NCI-H526 (cell line): ENCODE measurements around the gene DPAGT1.

Experiments used
- DNase-seq, 2 experiments: peaks; one replicate each; lab custom pipeline; 2025; lab: John Stamatoyannopoulos, UW

DPAGT1 gene

DNA sequence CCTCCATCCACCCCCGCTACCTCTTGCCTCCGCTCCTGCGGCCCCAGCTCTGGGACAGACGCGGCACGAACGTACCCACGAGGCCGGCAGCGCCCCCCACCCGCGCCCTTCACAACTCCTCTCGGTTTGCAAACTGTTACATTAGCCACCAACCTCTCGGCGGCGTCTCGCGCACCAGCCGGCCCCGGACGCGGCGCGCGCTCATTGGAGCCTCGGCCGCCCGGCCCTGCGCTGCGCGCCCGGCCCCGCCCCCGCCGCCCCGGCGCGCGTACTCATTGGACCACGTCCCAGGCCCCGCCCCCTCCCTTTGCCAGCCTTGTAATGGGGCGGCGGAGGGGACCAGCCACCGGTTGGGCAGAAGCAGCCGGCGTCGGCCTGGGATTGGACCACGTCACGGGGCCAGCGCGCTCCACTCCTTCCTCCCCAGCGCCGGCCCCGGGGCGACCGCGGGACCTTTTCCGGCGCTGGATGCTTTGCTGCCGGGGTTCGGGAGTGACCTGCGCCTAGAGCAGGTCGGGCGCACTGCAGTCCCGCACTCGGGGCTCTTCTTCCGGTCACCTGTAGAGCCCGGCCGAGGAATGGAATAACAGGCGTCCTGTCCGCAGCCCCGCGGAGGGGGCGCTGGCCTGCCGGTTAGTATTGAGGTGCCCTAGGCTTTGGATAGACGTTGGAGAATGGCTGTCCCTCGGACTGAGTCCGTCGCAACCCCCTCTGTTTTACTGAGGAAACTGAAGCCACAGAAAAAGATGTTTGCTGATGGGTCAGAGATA is 44.5 kb downstream of the DPAGT1 start, which contains the start of gene HYOU1:
Gene HYOU1, minus strand, starts transcription at position 206 of the 770 bp plus-strand sequence. CDS start 1,045 bp downstream, outside the sequence.
- peak; percentile 98 to 100 for DNase-seq

DNA sequence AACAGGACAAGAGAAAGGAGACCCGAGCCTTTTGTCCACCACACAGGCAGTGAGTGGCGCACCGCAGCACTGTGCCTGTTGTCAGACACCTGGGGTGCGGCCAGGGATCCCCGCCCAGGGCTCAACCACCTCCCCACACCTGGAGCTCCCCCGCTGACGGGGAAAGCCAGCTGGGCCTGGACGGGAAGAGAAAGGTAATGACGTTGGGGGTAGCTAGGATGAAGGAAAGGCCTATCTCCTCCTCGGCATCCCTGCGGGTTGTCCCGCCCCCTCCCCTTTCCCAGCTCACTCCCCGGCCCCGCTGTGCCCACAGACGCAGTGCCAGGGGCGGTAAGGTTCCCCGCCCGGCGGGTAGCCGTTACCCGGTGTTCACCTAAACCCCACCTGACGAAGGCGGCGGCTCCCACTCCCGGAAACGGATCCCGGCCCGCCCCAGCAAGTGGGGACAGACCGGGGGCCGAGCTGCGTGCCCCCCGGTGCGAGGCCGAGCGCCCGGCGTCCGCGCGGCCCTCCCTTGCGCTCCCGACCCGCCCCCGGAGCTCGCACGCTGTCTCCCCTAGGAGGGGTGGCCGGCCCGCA is 45.1 kb downstream of the DPAGT1 start:
- DNase-seq = peak; percentile 55 to 84

DNA sequence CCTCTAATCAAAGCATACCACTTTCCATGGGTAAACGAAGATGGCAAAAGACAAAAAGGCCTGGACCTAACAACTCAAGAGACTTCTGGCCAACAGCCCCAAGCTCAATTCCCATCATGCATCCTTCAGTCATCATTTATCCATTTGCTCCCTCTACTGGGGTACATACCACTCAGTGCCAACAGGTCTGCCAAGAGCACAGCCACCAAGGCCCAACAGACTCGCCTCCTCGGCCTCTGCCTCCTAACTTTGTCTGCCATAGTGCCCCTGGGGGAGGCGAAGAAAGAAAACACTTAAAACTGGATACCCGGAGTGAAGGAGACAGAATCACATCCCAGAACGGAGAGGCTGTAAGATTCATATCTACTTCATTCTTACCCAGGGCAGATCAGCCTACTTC is 45.8 kb downstream of the DPAGT1 start:
- peak; percentile 10 to 61 for DNase-seq

DNA sequence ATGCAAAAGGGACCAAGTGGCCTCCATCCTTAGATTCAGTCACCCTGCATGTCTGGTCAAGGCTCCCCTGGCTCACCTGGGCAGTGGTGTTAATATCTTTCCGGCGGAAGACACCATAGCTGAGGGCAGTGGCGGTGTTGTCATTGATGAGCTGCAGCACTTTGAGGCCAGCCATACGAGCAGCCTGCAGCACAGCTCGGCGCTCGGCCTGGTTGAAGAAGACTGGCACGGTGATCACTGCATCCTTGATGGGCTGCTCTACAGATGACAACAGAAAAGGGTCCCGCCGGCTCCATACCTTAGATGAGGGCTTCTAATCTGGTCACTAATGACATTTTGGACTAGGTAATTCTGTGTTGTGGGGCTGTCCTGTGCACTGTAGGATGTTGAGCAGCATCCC is 47.2 kb downstream of the DPAGT1 start:
- no peak for DNase-seq

DNA sequence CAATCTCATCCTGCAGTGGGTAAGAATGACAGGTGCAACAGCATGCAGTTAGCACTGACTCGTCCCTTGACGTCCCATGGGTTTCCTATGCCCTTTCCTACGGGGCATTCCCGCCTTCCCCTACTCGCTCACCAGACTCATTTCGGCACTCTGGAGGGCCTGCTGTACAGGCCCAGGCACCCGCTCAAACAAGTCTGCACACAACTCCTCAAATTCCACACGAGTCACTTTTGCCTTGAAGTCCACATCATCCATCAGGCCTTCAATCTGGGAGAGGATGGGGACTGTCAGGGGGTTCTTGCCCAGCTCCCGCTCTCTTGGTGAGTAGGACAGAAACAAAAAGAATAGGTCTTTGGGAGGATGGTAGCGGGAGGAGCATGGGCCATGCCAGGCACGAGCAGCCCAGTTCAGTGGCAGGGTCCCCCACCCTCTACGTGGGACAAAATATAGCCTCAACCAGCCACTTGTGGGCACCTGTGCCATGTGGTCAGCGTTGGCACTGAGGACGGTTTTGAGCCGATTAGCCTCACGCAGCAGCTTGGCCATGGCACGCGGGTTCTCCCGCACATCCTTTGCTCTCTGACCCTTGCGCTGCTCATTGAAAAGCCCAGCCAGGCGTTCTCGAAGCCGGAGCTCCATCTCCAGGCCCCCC is 49.4 kb downstream of the DPAGT1 start:
- DNase-seq = no peak

DNA sequence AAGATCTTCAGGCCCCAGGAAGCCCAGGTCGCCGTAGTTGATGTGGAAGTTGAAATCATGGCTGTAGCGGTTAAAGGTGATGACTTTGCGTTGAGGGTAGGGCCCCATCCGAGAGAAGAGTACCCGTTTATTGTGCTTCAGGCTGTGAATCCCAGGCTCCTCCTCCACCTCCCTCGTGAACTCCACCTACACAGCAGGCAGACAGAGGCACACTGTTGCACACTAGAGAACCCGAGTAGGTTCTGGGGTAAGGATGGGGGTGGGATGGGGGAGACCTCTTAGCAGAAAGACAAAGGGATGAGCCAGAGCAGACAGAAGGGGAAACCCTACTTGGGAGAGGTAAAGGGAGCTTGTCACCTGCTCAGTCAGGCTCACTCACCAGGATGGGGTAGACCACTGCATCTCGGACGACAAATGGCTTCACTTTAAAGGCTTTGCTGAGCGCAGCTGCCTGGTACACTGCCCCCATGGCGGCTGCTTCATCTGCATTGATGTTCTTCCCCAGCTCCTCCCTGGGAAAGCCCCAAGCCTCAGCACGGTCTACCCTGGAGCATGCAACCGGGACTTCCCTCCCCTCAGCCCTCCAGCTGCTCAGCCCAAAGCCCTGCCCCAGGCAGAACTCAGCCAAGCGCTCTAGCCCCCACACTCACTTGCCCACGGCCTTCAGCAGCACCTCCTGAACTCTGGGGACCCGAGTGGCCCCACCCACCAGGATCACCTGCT is 50.1 kb downstream of the DPAGT1 start:
- no peak for DNase-seq

DNA sequence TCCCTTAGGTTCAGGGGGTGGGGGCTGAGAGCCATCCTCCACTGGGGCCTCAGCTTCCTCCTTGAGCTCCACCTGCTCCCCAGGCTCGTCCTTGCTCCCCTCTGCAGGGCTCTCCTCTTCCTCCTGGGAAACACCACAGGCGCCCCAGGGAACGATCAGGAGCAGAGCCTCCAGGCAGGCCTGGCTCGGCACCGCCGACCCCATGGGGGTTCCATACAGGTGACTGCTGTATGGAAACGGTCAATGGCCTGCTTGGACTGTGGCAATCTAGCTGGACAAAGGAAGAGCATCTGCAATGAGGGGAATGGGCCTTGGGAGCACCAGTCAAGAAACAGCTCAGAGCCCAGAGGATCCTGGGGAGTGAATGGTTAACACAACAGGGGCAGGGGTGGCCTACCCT is 52.6 kb downstream of the DPAGT1 start:
- DNase-seq = no peak

DNA sequence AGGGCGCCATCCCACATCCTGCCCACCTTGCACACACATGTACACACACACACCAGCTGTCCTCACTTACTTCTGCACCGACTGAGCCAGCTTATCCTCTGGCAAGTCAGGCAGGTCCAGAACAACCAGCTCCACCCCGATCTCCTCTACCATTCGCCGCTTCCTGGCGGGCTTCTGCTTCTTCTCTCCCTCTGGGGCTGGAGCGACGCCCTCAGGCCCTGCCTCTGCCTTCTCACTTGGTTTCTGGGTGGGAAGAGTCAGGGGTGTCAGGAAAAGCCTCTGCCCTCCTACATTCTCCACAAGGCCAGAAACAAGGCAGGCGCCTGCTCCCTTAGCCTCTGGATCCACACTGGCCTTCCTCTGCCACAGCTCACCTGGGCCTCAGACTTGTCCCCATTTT is 53.0 kb downstream of the DPAGT1 start:
- no peak for DNase-seq

DNA sequence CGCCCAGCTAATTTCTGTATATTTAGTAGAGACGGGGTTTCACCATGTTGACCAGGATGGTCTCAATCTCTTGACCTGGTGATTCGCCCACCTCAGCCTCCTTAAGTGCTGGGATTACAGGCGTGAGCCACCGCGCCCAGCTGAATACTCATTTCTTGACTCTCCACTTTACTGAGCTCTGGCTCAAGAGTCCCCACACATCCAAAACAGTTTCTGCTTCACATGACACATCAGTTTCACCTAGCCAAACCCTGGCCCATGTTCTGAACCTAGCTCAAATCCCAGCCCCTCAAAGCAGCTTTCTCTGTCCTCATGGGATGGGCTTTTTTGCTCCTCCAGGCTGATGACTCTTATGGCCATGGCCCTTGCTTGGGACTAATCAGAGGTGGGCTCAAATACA is 54.4 kb downstream of the DPAGT1 start:
- DNase-seq = no peak
